ENCODE data around the gene LMX1B.

The LMX1B gene

GRCh38 chr9:126625329-126626126 lies 11.8 kb downstream of the LMX1B start:
- Histone ChIP-seq H3K9me3 (ENCODE audit: control insufficient read depth, insufficient read depth, low read depth, low read length) (no peaks in the 10 kb centered on the region), H3K4me3 (ENCODE audit: low read depth, low read length) (no peak overlapping the region), H3K27ac (ENCODE audit: extremely low read depth, low read depth, low read length) (no peak overlapping the region), H3K36me3 (ENCODE audit: control insufficient read depth in 2 of 2, insufficient read depth in 1 of 2, low read length in 2 of 2) (no peaks in the 10 kb centered on the region), H3K4me1 (ENCODE audit: control insufficient read depth, insufficient read depth, low read length) (peaks cover 9% of the 10 kb centered on the region)
- ChIA-PET POLR2A (interaction anchor here (0.6 kb wide), 1 partner anchor 597 kb away, joined by 3 read pairs; no protein-coding TSS in a partner anchor), CTCF (interaction anchor here (1.1 kb wide), 1 partner anchor 65 kb away, joined by 3 read pairs; no protein-coding TSS in a partner anchor)
- TF ChIP-seq ZNF654 (tag by site-specific recombination; IDR thresholded peaks at IDR 0.05; ENCODE audit: low read depth): no peak

DNA sequence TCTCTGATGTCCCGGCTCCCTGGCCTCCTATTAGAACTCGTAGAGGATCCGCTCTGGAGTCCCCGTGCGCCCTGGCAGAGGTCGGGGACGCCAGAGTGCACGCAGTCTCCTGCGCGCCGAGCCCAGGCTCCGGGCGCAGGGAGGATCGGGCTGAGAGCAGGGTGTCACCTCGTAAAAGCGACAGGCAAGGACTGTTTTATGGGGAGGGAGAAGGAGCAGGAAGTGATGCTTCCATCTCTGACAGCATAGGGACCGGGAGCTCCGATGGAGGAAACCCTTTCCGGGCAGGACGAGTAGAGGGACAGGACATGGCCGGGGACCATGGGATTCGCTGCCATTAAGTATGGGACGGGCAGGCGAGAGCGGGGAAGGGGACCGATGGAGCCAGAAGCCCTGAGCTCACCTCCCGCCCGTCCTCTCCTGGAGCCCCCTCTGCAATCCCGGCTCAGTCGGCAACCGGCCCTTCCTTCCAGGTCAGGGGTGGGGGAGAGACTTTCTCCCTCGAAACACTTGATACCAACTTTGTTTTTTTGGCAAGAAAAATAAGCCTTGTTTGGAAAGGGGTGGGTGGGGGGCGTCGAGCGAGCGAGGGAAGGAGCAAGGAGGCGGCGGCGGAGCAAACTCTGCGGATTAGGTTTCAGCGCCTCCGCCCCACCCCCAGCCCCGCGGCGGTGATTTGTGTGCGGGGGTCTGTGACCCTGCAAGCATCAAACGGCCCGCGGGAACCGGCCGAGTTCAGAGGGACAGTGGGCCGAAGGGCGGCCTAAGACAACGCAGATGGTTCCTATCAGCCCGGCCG lies 12.6 kb downstream of the LMX1B start:
- H3K27ac ChIP-seq (ENCODE audit: extremely low read depth, low read depth, low read length): no peak overlapping the region
- ChIA-PET CTCF (interaction anchor here (1.1 kb wide), 1 partner anchor 64 kb away, joined by 3 read pairs; no protein-coding TSS in a partner anchor), POLR2A (interaction anchor here (0.6 kb wide), 1 partner anchor 598 kb away, joined by 3 read pairs; no protein-coding TSS in a partner anchor)
- H3K9me3 ChIP-seq (ENCODE audit: control insufficient read depth, insufficient read depth, low read depth, low read length): no peaks in the 10 kb centered on the region
- peaks cover 5% of the 10 kb centered on the region; the same call in 1 of the 2 replicates for H3K4me1 ChIP-seq (ENCODE audit: control insufficient read depth, insufficient read depth, low read length)
- no peak overlapping the region for H3K4me3 ChIP-seq (ENCODE audit: low read depth, low read length)
- H3K36me3 ChIP-seq (ENCODE audit: control insufficient read depth in 2 of 2, insufficient read depth in 1 of 2, low read length in 2 of 2): no peaks in the 10 kb centered on the region
- TF ChIP-seq, protein P1, sequence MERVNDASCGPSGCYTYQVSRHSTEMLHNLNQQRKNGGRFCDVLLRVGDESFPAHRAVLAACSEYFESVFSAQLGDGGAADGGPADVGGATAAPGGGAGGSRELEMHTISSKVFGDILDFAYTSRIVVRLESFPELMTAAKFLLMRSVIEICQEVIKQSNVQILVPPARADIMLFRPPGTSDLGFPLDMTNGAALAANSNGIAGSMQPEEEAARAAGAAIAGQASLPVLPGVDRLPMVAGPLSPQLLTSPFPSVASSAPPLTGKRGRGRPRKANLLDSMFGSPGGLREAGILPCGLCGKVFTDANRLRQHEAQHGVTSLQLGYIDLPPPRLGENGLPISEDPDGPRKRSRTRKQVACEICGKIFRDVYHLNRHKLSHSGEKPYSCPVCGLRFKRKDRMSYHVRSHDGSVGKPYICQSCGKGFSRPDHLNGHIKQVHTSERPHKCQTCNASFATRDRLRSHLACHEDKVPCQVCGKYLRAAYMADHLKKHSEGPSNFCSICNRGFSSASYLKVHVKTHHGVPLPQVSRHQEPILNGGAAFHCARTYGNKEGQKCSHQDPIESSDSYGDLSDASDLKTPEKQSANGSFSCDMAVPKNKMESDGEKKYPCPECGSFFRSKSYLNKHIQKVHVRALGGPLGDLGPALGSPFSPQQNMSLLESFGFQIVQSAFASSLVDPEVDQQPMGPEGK (tag by site-specific recombination; IDR thresholded peaks at IDR 0.05): no peak
- no peak for TF ChIP-seq ZBTB48 (tag by site-specific recombination; IDR thresholded peaks at IDR 0.05)
- TF ChIP-seq SETDB1 (IDR thresholded peaks at IDR 0.05; ENCODE audit: insufficient read length, low read length): no peak
- no peak for TF ChIP-seq ZNF184 (tag by site-specific recombination; IDR thresholded peaks at IDR 0.05)
- no peak for TF ChIP-seq ZSCAN16 (tag by site-specific recombination; IDR thresholded peaks at IDR 0.05)
- TF ChIP-seq BCL6B (tag by site-specific recombination; IDR thresholded peaks at IDR 0.05): no peak
- TF ChIP-seq MEIS1 (CRISPR knock-in tag; IDR thresholded peaks at IDR 0.05; ENCODE audit: borderline replicate concordance): no peak
- no peak for TF ChIP-seq ZNF660 (tag by site-specific recombination; IDR thresholded peaks at IDR 0.05)
- no peak for TF ChIP-seq RBAK (tag by site-specific recombination; IDR thresholded peaks at IDR 0.05)
- no peak for TF ChIP-seq KLF7 (tag by site-specific recombination; IDR thresholded peaks at IDR 0.05; ENCODE audit: borderline replicate concordance)
- no peak for TF ChIP-seq ZBTB17 (tag by site-specific recombination; IDR thresholded peaks at IDR 0.05)
- TF ChIP-seq ZNF19 (tag by site-specific recombination; IDR thresholded peaks at IDR 0.05; ENCODE audit: low read depth): no peak
- TF ChIP-seq PRDM4 (tag by site-specific recombination; IDR thresholded peaks at IDR 0.05): no peak
- TF ChIP-seq ZNF830 (tag by site-specific recombination; IDR thresholded peaks at IDR 0.05; ENCODE audit: low read depth): no peak
- TF ChIP-seq, protein P2, sequence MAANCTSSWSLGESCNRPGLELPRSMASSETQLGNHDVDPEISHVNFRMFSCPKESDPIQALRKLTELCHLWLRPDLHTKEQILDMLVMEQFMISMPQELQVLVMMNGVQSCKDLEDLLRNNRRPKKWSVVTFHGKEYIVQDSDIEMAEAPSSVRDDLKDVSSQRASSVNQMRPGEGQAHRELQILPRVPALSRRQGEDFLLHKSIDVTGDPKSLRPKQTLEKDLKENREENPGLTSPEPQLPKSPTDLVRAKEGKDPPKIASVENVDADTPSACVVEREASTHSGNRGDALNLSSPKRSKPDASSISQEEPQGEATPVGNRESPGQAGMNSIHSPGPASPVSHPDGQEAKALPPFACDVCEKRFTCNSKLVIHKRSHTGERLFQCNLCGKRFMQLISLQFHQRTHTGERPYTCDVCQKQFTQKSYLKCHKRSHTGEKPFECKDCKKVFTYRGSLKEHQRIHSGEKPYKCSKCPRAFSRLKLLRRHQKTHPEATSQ (tag by site-specific recombination; IDR thresholded peaks at IDR 0.05): no peak
- TF ChIP-seq ZNF510 (tag by site-specific recombination; IDR thresholded peaks at IDR 0.05; ENCODE audit: insufficient replicate concordance): no peak
- TF ChIP-seq PRDM1 (tag by site-specific recombination; IDR thresholded peaks at IDR 0.05): no peak
- TF ChIP-seq ZFP69B (tag by site-specific recombination; IDR thresholded peaks at IDR 0.05): no peak

Data from HEK293 (cell line).